ENCODE data around the gene LCE2A.
A peak's percentile ranks its signal among the peaks of the same experiment; 100 is the strongest.

Gene LCE2A

DNA sequence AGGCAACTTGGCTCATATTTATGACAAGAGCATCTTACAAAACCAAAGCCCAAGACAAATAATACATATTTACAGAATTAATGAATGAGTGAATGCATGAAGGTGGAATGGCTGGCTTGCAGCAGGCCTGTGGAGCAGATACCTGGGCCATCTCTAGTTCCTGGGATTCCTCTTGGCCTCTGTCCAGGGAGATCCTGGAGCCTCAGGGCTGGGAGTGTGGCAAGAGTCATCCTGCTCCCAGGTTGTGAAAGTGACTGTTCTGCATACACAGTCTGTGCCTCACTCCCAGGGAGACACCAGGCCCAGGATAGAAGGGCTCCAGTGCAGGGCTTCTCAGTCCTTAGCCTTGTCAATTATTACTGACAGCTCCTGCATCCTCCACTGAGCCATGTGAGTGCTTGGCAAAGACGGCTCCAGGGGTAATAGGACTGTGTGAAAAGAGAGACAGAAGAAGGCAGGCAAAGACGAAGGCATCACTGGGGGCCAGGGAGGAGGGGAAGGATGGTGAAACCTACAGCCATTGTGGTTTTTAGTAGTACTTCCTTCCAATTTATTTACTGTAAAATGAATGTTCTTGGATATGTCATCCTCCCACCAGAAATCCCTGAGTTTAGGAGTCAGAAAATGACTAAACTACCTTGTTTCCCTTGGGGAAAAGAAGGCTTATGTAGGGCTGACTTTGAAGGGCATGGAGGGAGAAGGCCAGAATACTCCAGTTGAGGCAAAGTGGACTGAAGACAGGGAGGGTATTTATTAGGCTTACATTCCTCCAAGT is 45.4 kb downstream of the LCE2A start:
- no peak for DNase-seq

DNA sequence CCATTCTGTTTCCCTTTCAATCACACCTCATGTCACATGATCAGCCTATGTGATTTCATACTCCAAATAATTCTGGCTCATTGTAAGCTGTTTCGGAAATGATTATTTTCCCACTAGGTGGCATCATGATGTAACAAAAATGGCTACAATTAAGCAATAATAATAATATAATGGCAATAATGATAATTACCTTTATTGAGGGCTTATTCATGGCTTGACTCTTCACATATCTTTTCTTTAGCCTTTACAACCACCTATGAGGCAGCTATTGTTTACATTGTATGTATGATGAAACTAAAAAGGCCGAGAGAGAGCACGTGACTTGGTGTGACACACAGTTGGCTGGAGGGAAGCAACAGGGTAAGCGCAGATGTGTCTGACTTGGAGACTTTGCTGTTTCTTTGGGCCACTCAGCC is 47.2 kb downstream of the LCE2A start:
- DNase-seq, result peak; percentile 26

DNA sequence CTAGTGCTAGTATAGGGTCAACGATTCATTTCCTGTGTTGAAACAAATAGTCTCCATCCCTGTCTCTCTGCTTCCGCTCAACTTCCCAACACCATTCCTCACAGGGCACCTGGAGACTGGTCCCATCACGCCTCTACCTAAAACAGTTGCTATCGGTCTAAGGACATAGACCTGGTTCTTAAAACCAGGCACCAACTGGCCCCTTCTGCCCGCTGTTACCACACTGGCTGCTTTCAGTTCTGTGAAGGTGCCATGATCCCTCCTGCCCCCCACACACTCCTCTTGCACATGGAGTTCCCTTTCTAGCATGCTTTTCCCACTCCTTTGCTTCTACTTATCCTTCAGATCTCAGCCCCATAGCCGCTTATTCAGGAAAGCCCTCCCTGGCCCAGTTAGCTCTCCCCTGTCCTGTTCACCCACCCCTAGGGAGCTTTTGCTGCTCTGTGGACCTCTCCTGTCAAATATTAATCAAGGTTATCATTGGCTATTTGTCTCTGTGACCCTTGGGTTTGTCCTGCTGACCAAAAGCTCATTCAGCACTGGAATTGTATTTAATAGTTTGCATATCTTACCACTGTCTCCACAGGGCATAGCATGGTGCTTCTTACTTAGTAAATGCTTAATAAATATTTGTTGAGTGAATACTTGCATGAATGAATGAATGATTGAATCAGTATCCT is 47.8 kb downstream of the LCE2A start:
- no peak for DNase-seq

DNA sequence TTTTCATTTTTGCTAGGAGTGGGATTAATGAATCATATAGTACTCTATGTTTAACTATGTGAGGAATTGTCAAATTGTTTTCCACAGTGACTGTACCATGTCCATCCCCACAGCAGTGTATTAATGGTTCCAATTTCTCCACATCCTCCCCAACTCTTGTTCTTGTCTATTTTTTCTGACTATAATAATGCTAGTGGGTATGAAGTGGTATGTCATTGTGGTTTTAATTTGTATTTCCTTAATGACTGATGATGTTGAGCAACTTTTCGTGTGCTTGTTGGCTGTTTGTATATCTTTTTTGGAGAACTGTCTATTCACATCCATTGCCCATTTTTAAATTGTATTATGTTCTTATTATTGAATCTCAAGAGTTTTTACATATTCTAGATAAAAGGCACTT is 49.7 kb downstream of the LCE2A start:
- DNase-seq, result no peak
